ENCODE results near the gene AK8. TPM values are rescaled to one million over a fixed set of nuclear protein-coding genes. Genes with fewer than 3 reads are reported as not detected.

The AK8 gene
- total and polyA plus RNA-seq, 9 of the 15 experiments (the other 6 are each of a cell fraction or from before 2014, with no cell fraction given): 0.06 to 0.37 TPM; not detected in 7

- FAIRE-seq: no peak
- H4K20me1 ChIP-seq (replicated peaks; ENCODE audit: control insufficient read depth, insufficient read depth, low read length): no peaks in the 10 kb centered on the region
- WGBS (ENCODE audit: insufficient coverage, low coverage, missing lambda C conversion rate): 66% methylated on average over 9 of the region's 9 CpGs
- H3K4me1 ChIP-seq (replicated peaks in 1 of 2; ENCODE audit: control insufficient read depth in 2 of 2, insufficient read depth in 2 of 2, low read length in 2 of 2): no peaks in the 10 kb centered on the region; a peak in 1 of 5 replicates
- ChIA-PET POLR2A (no interaction called here), CTCF (ENCODE audit: low intra/inter-chr PET ratio) (no interaction called here)
- in situ Hi-C loops (cut with MboI) (no loop called here), intact Hi-C loops (cut with micrococcal nuclease) (no loop called here)
- no TSS peak for BruUV-seq (replicated peaks)
- H3K27me3 ChIP-seq (ENCODE audit: control insufficient read depth in 2 of 2, insufficient read depth in 2 of 2, low read length in 2 of 2): no peaks in the 10 kb centered on the region
- no peak overlapping the region for H3K4me3 ChIP-seq
- no peak for TF ChIP-seq TARDBP (IDR thresholded peaks at IDR 0.05)
- TF ChIP-seq ZNF778 (CRISPR knock-in tag; IDR thresholded peaks at IDR 0.05): no peak
- TF ChIP-seq ZNF518B (CRISPR knock-in tag; IDR thresholded peaks at IDR 0.05): no peak
- no peak overlapping the region for H2AFZ ChIP-seq (ENCODE audit: low read depth, low read length)
- no peaks in the 10 kb centered on the region for H3K9me1 ChIP-seq (ENCODE audit: control insufficient read depth, insufficient read depth, low read length)
- H3K9ac ChIP-seq (ENCODE audit: insufficient read depth in 1 of 2, low read depth in 2 of 2, low read length in 2 of 2): no peak overlapping the region
- ATAC-seq: no peak
- no peak overlapping the region for H3K4me2 ChIP-seq (ENCODE audit: insufficient read depth, low read length)
- DNase-seq (ENCODE audit: extremely low read depth in 1 of 4, low spot score in 3 of 4): no peak
- peaks cover 78% of the 10 kb centered on the region; the same call in 2 of the 3 replicates for H3K36me3 ChIP-seq (ENCODE audit: control insufficient read depth, insufficient read depth, low read length)
- H3K27ac ChIP-seq (ENCODE audit: extremely low read depth, low read depth, low read length): no peak overlapping the region
- no peaks in the 10 kb centered on the region for H3K9me3 ChIP-seq (replicated peaks; ENCODE audit: control insufficient read depth, insufficient read depth, low read depth, low read length)
- H3K79me2 ChIP-seq (ENCODE audit: control insufficient read depth, insufficient read depth, low read length): no peaks in the 10 kb centered on the region
These were observed 45.3 kb upstream of the AK8 start for GRCh38 chr9:132923346-132923902.

Measured in K562 (cell line).